HepG2 (cell line): ENCODE results near the gene LHX3. TPM values are rescaled to one million over a fixed set of nuclear protein-coding genes. Genes with fewer than 3 reads are reported as not detected.

Source experiments
- MYC ChIP-seq: sonication (generic); formaldehyde crosslinking; IDR thresholded peaks from 2 replicates; pipeline ENCODE4 v1.9.0; 2021; ENCODE audit warnings: missing genetic modification reagents, borderline replicate concordance
- PHF8 ChIP-seq: sonication (generic); formaldehyde crosslinking; IDR thresholded peaks from 2 replicates; pipeline ENCODE4 v1.5.0; 2020; ENCODE audit warnings: missing genetic modification reagents
- RBM39 ChIP-seq: fragments of 200-400 bp; formaldehyde crosslinking; IDR thresholded peaks from one replicate; pipeline ENCODE4 v1.6.1; 2018; ENCODE audit warnings: antibody characterized with exemption, mild to moderate bottlenecking, low read depth, low read length; ENCODE audit not compliant: poor library complexity, severe bottlenecking
- SP5 ChIP-seq: IDR thresholded peaks from 2 replicates; pipeline ENCODE4 v1.6.1; 2016; ENCODE audit warnings: low read depth, borderline replicate concordance
- YEATS4 ChIP-seq: sonication (generic); formaldehyde crosslinking; IDR thresholded peaks from 2 replicates; pipeline ENCODE4 v1.4.0; 2020; ENCODE audit warnings: missing genetic modification reagents, borderline replicate concordance
- ZBTB38 ChIP-seq: sonication (generic); formaldehyde crosslinking; IDR thresholded peaks from 2 replicates; pipeline ENCODE4 v1.5.1; 2020; ENCODE audit warnings: mild to moderate bottlenecking, missing genetic modification reagents
- ZNF143 ChIP-seq: sonication (generic); formaldehyde crosslinking; IDR thresholded peaks from 2 replicates; pipeline ENCODE4 v1.4.0; 2020; ENCODE audit warnings: missing genetic modification reagents
- ZNF33A ChIP-seq: sonication (generic); formaldehyde crosslinking; IDR thresholded peaks from 2 replicates; pipeline ENCODE4 v1.5.1; 2020; ENCODE audit warnings: missing genetic modification reagents, mild to moderate bottlenecking, moderate library complexity, borderline replicate concordance
- ZNF468 ChIP-seq: sonication (generic); formaldehyde crosslinking; IDR thresholded peaks from 2 replicates; pipeline ENCODE4 v1.8.0; 2022; ENCODE audit warnings: mild to moderate bottlenecking, moderate library complexity, missing genetic modification reagents
- ZNF678 ChIP-seq: sonication (generic); formaldehyde crosslinking; IDR thresholded peaks from 2 replicates; pipeline ENCODE4 v1.4.0; 2020; ENCODE audit warnings: mild to moderate bottlenecking, missing genetic modification reagents
- ZNF709 ChIP-seq: sonication (generic); formaldehyde crosslinking; IDR thresholded peaks from 2 replicates; pipeline ENCODE4 v1.5.0; 2020; ENCODE audit warnings: mild to moderate bottlenecking, missing genetic modification reagents
- ZNF749 ChIP-seq: sonication (generic); formaldehyde crosslinking; IDR thresholded peaks from 2 replicates; pipeline ENCODE4 v1.8.0; 2022; ENCODE audit warnings: mild to moderate bottlenecking, missing genetic modification reagents, moderate library complexity, borderline replicate concordance
- polyA plus RNA-seq, 8 experiments: library from polyadenylated mRNA; depleted of rRNA in 3 of 8; stranded (reverse) in 7 of 8; unstranded in 1 of 8; fragments of >200 nt; fragmentation: Illumina TruSeq in 4 of 8; extraction: Trizol in 4 of 8; gene quantifications; 2 replicates each; pipeline versions ENCODE4 v1.2.1 to v1.2.3, GENCODE V29; 2011 to 2016; ENCODE audit warnings: low read depth in 4 of 8, missing spikeins in 1 of 8, mixed read lengths in 1 of 8; ENCODE audit not compliant: insufficient read depth in 1 of 8
- total RNA-seq, 5 experiments: library from RNA; depleted of rRNA; stranded (reverse); fragments of >200 nt; fragmentation: Illumina TruSeq; extraction: Trizol; gene quantifications; 2 replicates each; pipeline ENCODE4 v1.2.3, GENCODE V29; 2016; ENCODE audit warnings: low read depth in 1 of 5
- TF ChIP-seq, protein P1 (sequence below): sonication (generic); formaldehyde crosslinking; IDR thresholded peaks from 2 replicates; pipeline ENCODE4 v1.5.0; 2020; ENCODE audit warnings: missing genetic modification reagents, mild to moderate bottlenecking, borderline replicate concordance
- TF ChIP-seq, protein P2 (sequence below): sonication (generic); formaldehyde crosslinking; IDR thresholded peaks from 2 replicates; pipeline ENCODE4 v1.5.0; 2020; ENCODE audit warnings: missing genetic modification reagents
- TF ChIP-seq, protein P3 (sequence below): sonication (generic); formaldehyde crosslinking; IDR thresholded peaks from 2 replicates; pipeline ENCODE4 v1.5.1; 2020; ENCODE audit warnings: mild to moderate bottlenecking, missing genetic modification reagents, borderline replicate concordance
- TF ChIP-seq, protein P4 (sequence below): sonication (generic); formaldehyde crosslinking; IDR thresholded peaks from 2 replicates; pipeline ENCODE4 v1.4.0; 2020; ENCODE audit warnings: mild to moderate bottlenecking, missing genetic modification reagents, borderline replicate concordance

LHX3 gene
- total and polyA plus RNA-seq, 2 of the 13 experiments (the other 11 are each of a cell fraction or from before 2014, with no cell fraction given), result not detected

DNA sequence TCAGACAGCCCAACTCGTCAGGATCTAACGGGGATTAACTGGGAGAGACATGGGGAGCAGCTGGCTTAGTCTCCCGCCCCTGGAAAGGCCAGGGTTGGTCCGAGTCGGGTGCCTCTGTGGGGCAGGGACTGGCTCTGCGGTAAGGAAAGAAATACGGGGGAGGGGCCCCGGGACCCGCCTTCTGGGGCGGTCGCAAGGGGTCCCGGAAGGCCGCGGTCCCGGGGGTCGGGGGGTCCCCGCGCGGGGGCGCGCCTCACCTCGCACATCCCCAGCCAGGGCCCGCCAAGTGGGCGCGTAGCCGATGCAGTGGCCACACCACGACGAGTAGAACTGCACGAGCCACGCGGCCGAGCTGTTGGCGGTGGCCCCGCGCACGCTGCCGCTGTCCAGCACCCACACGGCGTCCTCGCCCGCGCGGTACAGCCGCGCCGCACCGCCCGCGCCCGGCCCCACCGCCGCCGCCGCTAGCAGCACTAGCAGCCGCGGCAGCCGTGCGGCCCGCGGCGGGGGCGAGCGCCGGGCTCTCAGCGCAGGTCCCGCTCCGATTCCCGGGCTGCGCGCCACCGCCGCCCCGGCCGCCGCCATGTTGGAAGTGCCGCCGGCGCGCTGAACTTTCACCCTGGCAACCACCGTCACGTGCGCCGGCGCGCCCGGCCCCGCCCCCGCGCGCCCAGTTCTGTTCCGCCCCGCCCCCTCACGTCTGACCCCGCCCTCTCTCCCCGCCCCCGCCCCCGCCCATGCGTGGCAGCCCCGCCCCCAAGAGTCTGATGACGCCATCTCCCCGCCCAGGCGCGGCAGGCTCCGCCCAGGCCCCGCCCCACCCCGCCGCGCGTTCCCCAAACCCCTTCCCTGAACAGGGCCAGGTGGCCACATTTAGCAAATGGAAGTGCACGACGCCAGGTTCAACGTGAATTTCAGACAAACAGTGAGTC is 40.6 kb upstream of the LHX3 start, which contains the start of gene QSOX2 (continued):
- TF ChIP-seq, protein P1, sequence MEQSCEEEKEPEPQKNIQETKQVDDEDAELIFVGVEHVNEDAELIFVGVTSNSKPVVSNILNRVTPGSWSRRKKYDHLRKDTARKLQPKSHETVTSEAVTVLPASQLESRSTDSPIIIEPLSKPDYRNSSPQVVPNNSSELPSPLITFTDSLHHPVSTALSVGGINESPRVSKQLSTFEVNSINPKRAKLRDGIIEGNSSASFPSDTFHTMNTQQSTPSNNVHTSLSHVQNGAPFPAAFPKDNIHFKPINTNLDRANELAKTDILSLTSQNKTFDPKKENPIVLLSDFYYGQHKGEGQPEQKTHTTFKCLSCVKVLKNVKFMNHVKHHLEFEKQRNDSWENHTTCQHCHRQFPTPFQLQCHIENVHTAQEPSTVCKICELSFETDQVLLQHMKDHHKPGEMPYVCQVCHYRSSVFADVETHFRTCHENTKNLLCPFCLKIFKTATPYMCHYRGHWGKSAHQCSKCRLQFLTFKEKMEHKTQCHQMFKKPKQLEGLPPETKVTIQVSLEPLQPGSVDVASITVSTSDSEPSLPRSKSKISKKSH (CRISPR knock-in tag), result no peak
- TF ChIP-seq PHF8 (CRISPR knock-in tag) (peak; percentile 36; the same call in 1 of the 2 replicates), ZBTB38 (CRISPR knock-in tag) (0 out of 2 replicates have a peak, but pooled peaks have one; percentile 9), ZNF468 (CRISPR knock-in tag) (0 out of 2 replicates have a peak, but pooled peaks have one; percentile 60), SP5 (CRISPR knock-in tag) (no peak), MYC (CRISPR knock-in tag) (peak; percentile 88), ZNF709 (peak; percentile 62; the same call in 1 of the 2 replicates), ZNF678 (CRISPR knock-in tag) (no peak), ZNF143 (CRISPR knock-in tag) (no peak), ZNF33A (CRISPR knock-in tag) (no peak), YEATS4 (peak; percentile 70), ZNF749 (CRISPR knock-in tag) (0 out of 2 replicates have a peak, but pooled peaks have one; percentile 36), RBM39 (no peak)
- TF ChIP-seq, protein P2, sequence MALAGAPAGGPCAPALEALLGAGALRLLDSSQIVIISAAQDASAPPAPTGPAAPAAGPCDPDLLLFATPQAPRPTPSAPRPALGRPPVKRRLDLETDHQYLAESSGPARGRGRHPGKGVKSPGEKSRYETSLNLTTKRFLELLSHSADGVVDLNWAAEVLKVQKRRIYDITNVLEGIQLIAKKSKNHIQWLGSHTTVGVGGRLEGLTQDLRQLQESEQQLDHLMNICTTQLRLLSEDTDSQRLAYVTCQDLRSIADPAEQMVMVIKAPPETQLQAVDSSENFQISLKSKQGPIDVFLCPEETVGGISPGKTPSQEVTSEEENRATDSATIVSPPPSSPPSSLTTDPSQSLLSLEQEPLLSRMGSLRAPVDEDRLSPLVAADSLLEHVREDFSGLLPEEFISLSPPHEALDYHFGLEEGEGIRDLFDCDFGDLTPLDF (CRISPR knock-in tag), result no peak; the same call in 1 of the 2 replicates
- TF ChIP-seq, protein P3, sequence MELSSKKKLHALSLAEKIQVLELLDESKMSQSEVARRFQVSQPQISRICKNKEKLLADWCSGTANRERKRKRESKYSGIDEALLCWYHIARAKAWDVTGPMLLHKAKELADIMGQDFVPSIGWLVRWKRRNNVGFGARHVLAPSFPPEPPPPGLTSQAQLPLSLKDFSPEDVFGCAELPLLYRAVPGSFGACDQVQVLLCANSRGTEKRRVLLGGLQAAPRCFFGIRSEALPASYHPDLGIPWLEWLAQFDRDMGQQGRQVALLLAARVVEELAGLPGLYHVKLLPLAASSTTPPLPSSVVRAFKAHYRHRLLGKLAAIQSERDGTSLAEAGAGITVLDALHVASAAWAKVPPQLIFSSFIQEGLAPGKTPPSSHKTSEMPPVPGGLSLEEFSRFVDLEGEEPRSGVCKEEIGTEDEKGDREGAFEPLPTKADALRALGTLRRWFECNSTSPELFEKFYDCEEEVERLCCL (CRISPR knock-in tag), result no peak
- TF ChIP-seq, protein P4, sequence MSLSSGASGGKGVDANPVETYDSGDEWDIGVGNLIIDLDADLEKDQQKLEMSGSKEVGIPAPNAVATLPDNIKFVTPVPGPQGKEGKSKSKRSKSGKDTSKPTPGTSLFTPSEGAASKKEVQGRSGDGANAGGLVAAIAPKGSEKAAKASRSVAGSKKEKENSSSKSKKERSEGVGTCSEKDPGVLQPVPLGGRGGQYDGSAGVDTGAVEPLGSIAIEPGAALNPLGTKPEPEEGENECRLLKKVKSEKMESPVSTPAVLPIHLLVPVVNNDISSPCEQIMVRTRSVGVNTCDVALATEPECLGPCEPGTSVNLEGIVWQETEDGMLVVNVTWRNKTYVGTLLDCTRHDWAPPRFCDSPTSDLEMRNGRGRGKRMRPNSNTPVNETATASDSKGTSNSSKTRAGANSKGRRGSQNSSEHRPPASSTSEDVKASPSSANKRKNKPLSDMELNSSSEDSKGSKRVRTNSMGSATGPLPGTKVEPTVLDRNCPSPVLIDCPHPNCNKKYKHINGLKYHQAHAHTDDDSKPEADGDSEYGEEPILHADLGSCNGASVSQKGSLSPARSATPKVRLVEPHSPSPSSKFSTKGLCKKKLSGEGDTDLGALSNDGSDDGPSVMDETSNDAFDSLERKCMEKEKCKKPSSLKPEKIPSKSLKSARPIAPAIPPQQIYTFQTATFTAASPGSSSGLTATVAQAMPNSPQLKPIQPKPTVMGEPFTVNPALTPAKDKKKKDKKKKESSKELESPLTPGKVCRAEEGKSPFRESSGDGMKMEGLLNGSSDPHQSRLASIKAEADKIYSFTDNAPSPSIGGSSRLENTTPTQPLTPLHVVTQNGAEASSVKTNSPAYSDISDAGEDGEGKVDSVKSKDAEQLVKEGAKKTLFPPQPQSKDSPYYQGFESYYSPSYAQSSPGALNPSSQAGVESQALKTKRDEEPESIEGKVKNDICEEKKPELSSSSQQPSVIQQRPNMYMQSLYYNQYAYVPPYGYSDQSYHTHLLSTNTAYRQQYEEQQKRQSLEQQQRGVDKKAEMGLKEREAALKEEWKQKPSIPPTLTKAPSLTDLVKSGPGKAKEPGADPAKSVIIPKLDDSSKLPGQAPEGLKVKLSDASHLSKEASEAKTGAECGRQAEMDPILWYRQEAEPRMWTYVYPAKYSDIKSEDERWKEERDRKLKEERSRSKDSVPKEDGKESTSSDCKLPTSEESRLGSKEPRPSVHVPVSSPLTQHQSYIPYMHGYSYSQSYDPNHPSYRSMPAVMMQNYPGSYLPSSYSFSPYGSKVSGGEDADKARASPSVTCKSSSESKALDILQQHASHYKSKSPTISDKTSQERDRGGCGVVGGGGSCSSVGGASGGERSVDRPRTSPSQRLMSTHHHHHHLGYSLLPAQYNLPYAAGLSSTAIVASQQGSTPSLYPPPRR, result no peak
